GM23338 (cell line): ENCODE measurements around the gene KIAA1328. TPM values are rescaled to one million over a fixed set of nuclear protein-coding genes. Genes with fewer than 3 reads are reported as not detected.

ENCODE experiments used
- ATAC-seq: fragments of 200-7000 bp; cut with Tn5 transposase; 3 replicates; pipeline ENCODE4 v1.9.1; 2020
- DNase-seq: peaks from one replicate; pipeline ENCODE4 v3.0.0-alpha.2; 2015; ENCODE audit warnings: low spot score
- H2AFZ ChIP-seq: fragments of 200-600 bp; sonication (generic); 2 replicates; pipeline ENCODE4 v1.8.0; 2016; ENCODE audit warnings: antibody characterized with exemption, mild to moderate bottlenecking, moderate library complexity
- H3F3A ChIP-seq: fragments of 200-600 bp; sonication (generic); replicated peaks from 2 replicates; pipeline ENCODE4 v1.8.0; 2017; ENCODE audit warnings: antibody characterized with exemption, mixed run types, low read depth
- H3K27ac ChIP-seq: fragments of 200-600 bp; sonication (generic); 2 replicates; pipeline ENCODE4 v1.6.1; 2016; ENCODE audit warnings: low read depth
- H3K27me3 ChIP-seq: fragments of 200-600 bp; sonication (generic); 2 replicates; pipeline ENCODE4 v1.8.0; 2016; ENCODE audit warnings: mild to moderate bottlenecking, mixed run types, moderate library complexity; ENCODE audit not compliant: insufficient read depth
- H3K36me3 ChIP-seq: fragments of 200-600 bp; sonication (generic); 2 replicates; pipeline ENCODE4 v1.8.0; 2016; ENCODE audit warnings: mild to moderate bottlenecking; ENCODE audit not compliant: insufficient read depth
- H3K4me1 ChIP-seq: fragments of 200-600 bp; sonication (generic); 2 replicates; pipeline ENCODE4 v1.8.0; 2016; ENCODE audit warnings: mild to moderate bottlenecking, moderate library complexity; ENCODE audit not compliant: insufficient read depth
- H3K4me2 ChIP-seq: fragments of 200-600 bp; sonication (generic); 2 replicates; pipeline ENCODE4 v1.7.1; 2017; ENCODE audit warnings: mixed run types
- H3K4me3 ChIP-seq: fragments of 200-600 bp; sonication (generic); 2 replicates; pipeline ENCODE4 v1.6.1; 2016; ENCODE audit warnings: mixed run types
- H3K79me2 ChIP-seq: fragments of 200-600 bp; sonication (generic); replicated peaks from 2 replicates; pipeline ENCODE4 v1.8.0; 2017; ENCODE audit warnings: mild to moderate bottlenecking; ENCODE audit not compliant: insufficient read depth
- H3K9me2 ChIP-seq: fragments of 200-600 bp; sonication (generic); 2 replicates; pipeline ENCODE4 v1.8.0; 2017; ENCODE audit not compliant: insufficient read depth
- H4K20me1 ChIP-seq: fragments of 200-600 bp; sonication (generic); replicated peaks from 2 replicates; pipeline ENCODE4 v1.8.0; 2017; ENCODE audit warnings: mild to moderate bottlenecking; ENCODE audit not compliant: insufficient read depth
- H3K27ac Mint-ChIP-seq: 2 replicates; pipeline ENCODE4 v1.8.0; 2020; ENCODE audit warnings: inconsistent platforms, mild to moderate bottlenecking, moderate library complexity, mixed read lengths
- H3K27me3 Mint-ChIP-seq: 3 replicates; pipeline ENCODE4 v1.8.0; 2022; ENCODE audit warnings: low read depth, mild to moderate bottlenecking, moderate library complexity, mixed read lengths, inconsistent platforms; ENCODE audit not compliant: insufficient read depth, poor library complexity
- H3K36me3 Mint-ChIP-seq: 3 replicates; pipeline ENCODE4 v1.8.0; 2021; ENCODE audit warnings: low read depth, mild to moderate bottlenecking, inconsistent platforms, moderate library complexity, mixed read lengths
- H3K4me1 Mint-ChIP-seq: 3 replicates; pipeline ENCODE4 v1.8.0; 2020; ENCODE audit warnings: mild to moderate bottlenecking, inconsistent platforms, mixed read lengths
- H3K4me3 Mint-ChIP-seq: 3 replicates; pipeline ENCODE4 v1.8.0; 2021; ENCODE audit warnings: moderate library complexity, mild to moderate bottlenecking, inconsistent platforms, mixed read lengths
- H3K9me3 Mint-ChIP-seq: 3 replicates; pipeline ENCODE4 v1.8.0; 2020; ENCODE audit warnings: moderate library complexity, mild to moderate bottlenecking, inconsistent platforms, mixed read lengths
- CREB1 ChIP-seq: fragments of 250-450 bp; sonication (Bioruptor Pico); IDR thresholded peaks from 2 replicates; pipeline ENCODE4 v1.5.0; 2020; ENCODE audit warnings: low read depth, mild to moderate bottlenecking, moderate library complexity
- EZH2 ChIP-seq: fragments of 200-600 bp; sonication (generic); IDR thresholded peaks from one replicate; pipeline ENCODE4 v1.8.0; 2017; ENCODE audit warnings: antibody characterized with exemption, mild to moderate bottlenecking, low read depth; ENCODE audit not compliant: unreplicated experiment
- EZH2phosphoT487 ChIP-seq: fragments of 200-600 bp; sonication (generic); IDR thresholded peaks from one replicate; pipeline ENCODE4 v1.8.1; 2018; ENCODE audit warnings: antibody characterized with exemption; ENCODE audit not compliant: unreplicated experiment
- NANOG ChIP-seq: IDR thresholded peaks from 2 replicates; pipeline ENCODE4 v1.6.1; 2016; ENCODE audit warnings: antibody characterized with exemption, borderline replicate concordance
- POLR2AphosphoS5 ChIP-seq: IDR thresholded peaks from 2 replicates; pipeline ENCODE4 v1.6.1; 2016; ENCODE audit warnings: antibody characterized with exemption, low read depth
- ZNF114 ChIP-seq: fragments of 250-450 bp; sonication (Bioruptor Pico); IDR thresholded peaks from 2 replicates; pipeline ENCODE4 v1.5.0; 2020; ENCODE audit warnings: mild to moderate bottlenecking, moderate library complexity
- polyA plus RNA-seq: library from polyadenylated mRNA; unstranded; fragments of >200 nt; fragmentation: Nextera tagmentation; extraction: Ambion mirVana; gene quantifications from 2 replicates; pipeline ENCODE4 v1.2.1, GENCODE V29; 2016
- total RNA-seq: library from RNA; depleted of rRNA; stranded (reverse); fragments of >200 nt; shearing (Covaris generic); gene quantifications from 2 replicates; pipeline ENCODE4 v1.2.3, GENCODE V29; 2014
- TF ChIP-seq, protein P1 (sequence below): IDR thresholded peaks from one replicate; pipeline ENCODE4 v1.6.1; 2018; ENCODE audit warnings: antibody characterized with exemption; ENCODE audit not compliant: unreplicated experiment

KIAA1328 gene
- total and polyA plus RNA-seq, 2 experiments from 2014 or later: 5.2 to 8.4 TPM

- Mint-ChIP-seq H3K4me1 (peaks cover 28% of the 10 kb centered on the region), H3K27me3 (peaks cover 2% of the 10 kb centered on the region), H3K27ac (no peak overlapping the region), H3K9me3 (no peaks in the 10 kb centered on the region; the same call in 2 of the 3 replicates), H3K4me3 (no peak overlapping the region), H3K36me3 (peaks cover 4% of the 10 kb centered on the region; the same call in 1 of the 3 replicates)
- Histone ChIP-seq H3K4me1 (peaks cover 13% of the 10 kb centered on the region), H3K9me2 (no peaks in the 10 kb centered on the region), H3K27me3 (no peaks in the 10 kb centered on the region), H3K4me3 (no peak overlapping the region), H4K20me1 (no peaks in the 10 kb centered on the region), H2AFZ (no peak overlapping the region), H3F3A (no peaks in the 10 kb centered on the region), H3K4me2 (no peak overlapping the region), H3K27ac (no peak overlapping the region), H3K36me3 (no peaks in the 10 kb centered on the region), H3K79me2 (no peaks in the 10 kb centered on the region)
- ATAC-seq (no peak), DNase-seq (no peak)
- TF ChIP-seq NANOG: no peak
Measured at GRCh38 chr18:37179384-37179783, 350.5 kb downstream of the KIAA1328 start.

DNA sequence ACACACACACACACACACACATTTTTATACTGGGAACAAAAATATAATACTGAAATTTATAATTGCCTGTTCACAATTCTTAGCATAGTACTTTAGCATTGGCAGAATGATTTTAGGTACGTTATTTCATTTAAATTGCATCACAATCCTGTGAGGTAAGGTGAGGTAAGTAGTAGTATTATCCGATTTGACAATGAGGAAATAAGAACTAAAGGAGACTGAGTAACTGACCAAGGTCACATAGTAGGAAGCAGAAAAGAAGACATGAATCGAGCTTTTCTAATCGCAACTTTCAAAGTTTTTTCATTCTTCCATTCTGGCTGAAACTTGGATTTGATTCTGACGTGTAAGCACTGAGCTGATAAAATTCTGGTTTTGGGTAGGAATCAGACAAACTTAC, 351.2 kb downstream of the KIAA1328 start:
- H3K4me3 Mint-ChIP-seq: no peak overlapping the region
- H3K27ac ChIP-seq: no peak overlapping the region
- no peaks in the 10 kb centered on the region for H3K36me3 ChIP-seq
- no peak overlapping the region for H3K27ac Mint-ChIP-seq
- H3K4me1 ChIP-seq: peaks cover 9% of the 10 kb centered on the region
- no peaks in the 10 kb centered on the region for H3K79me2 ChIP-seq
- H3K4me2 ChIP-seq: no peak overlapping the region
- peaks cover 25% of the 10 kb centered on the region for H3K4me1 Mint-ChIP-seq
- H2AFZ ChIP-seq: no peak overlapping the region
- H3K4me3 ChIP-seq: no peak overlapping the region
- TF ChIP-seq CREB1 (CRISPR knock-in tag) (no peak), ZNF114 (no peak), EZH2phosphoT487 (no peak), EZH2 (no peak), POLR2AphosphoS5 (no peak)
- TF ChIP-seq, protein P1, sequence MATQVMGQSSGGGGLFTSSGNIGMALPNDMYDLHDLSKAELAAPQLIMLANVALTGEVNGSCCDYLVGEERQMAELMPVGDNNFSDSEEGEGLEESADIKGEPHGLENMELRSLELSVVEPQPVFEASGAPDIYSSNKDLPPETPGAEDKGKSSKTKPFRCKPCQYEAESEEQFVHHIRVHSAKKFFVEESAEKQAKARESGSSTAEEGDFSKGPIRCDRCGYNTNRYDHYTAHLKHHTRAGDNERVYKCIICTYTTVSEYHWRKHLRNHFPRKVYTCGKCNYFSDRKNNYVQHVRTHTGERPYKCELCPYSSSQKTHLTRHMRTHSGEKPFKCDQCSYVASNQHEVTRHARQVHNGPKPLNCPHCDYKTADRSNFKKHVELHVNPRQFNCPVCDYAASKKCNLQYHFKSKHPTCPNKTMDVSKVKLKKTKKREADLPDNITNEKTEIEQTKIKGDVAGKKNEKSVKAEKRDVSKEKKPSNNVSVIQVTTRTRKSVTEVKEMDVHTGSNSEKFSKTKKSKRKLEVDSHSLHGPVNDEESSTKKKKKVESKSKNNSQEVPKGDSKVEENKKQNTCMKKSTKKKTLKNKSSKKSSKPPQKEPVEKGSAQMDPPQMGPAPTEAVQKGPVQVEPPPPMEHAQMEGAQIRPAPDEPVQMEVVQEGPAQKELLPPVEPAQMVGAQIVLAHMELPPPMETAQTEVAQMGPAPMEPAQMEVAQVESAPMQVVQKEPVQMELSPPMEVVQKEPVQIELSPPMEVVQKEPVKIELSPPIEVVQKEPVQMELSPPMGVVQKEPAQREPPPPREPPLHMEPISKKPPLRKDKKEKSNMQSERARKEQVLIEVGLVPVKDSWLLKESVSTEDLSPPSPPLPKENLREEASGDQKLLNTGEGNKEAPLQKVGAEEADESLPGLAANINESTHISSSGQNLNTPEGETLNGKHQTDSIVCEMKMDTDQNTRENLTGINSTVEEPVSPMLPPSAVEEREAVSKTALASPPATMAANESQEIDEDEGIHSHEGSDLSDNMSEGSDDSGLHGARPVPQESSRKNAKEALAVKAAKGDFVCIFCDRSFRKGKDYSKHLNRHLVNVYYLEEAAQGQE: no peak
- H3K9me2 ChIP-seq: no peaks in the 10 kb centered on the region
- no peaks in the 10 kb centered on the region for H3K27me3 ChIP-seq
- no peaks in the 10 kb centered on the region for H3K9me3 Mint-ChIP-seq
- peaks cover 3% of the 10 kb centered on the region for H3K27me3 Mint-ChIP-seq
- ATAC-seq (no peak), DNase-seq (no peak)
- H4K20me1 ChIP-seq: no peaks in the 10 kb centered on the region
- H3K36me3 Mint-ChIP-seq: no peaks in the 10 kb centered on the region
- no peaks in the 10 kb centered on the region for H3F3A ChIP-seq
